ENCODE measurements around the gene SLC45A3. TPM values are rescaled to one million over a fixed set of nuclear protein-coding genes. Genes with fewer than 3 reads are reported as not detected.
"Not testable (repeated sequence)": the region's sequence is repeated elsewhere in the genome, so short reads cannot be mapped to it uniquely, and the experiment has no call there.

Gene SLC45A3, protein sequence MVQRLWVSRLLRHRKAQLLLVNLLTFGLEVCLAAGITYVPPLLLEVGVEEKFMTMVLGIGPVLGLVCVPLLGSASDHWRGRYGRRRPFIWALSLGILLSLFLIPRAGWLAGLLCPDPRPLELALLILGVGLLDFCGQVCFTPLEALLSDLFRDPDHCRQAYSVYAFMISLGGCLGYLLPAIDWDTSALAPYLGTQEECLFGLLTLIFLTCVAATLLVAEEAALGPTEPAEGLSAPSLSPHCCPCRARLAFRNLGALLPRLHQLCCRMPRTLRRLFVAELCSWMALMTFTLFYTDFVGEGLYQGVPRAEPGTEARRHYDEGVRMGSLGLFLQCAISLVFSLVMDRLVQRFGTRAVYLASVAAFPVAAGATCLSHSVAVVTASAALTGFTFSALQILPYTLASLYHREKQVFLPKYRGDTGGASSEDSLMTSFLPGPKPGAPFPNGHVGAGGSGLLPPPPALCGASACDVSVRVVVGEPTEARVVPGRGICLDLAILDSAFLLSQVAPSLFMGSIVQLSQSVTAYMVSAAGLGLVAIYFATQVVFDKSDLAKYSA
- 10 to 100 TPM; 17.9 to 29.6 TPM for total RNA-seq

GRCh38 chr1:205680073-205680851, at the start of gene SLC45A3:
Gene SLC45A3 (minus strand): TSS chr1:205680509. CDS start chr1:205664656, 15,853 bp downstream.
- DNase-seq = peak; percentile 66
- TF ChIP-seq CTCF (IDR thresholded peaks at IDR 0.05) = no peak
- H3K36me3 ChIP-seq = no peaks in the 10 kb centered on the region
- H3K4me3 ChIP-seq = peak within 1 kb of the TSS; percentile 87
- intact Hi-C loops (cut with DNase I) = no loop called here
- peak within 1 kb of the TSS; percentile 83 to 92 for H3K9ac ChIP-seq (ENCODE audit: low read depth in 2 of 2, low read length in 2 of 2)
- peak within 1 kb of the TSS; percentile 67 for H3K27ac ChIP-seq
- no peaks in the 10 kb centered on the region for H3K27me3 ChIP-seq
- peaks cover 7% of the 10 kb centered on the region for H3K4me1 ChIP-seq
- no peaks in the 10 kb centered on the region for H3K9me3 ChIP-seq

GRCh38 chr1:205726619-205727125, 46.4 kb upstream of the SLC45A3 start:
- Histone ChIP-seq H3K9me3 (no peaks in the 10 kb centered on the region), H3K36me3 (no peaks in the 10 kb centered on the region), H3K4me3 (no peak overlapping the region), H3K27me3 (no peaks in the 10 kb centered on the region), H3K27ac (no peak overlapping the region), H3K9ac (ENCODE audit: low read depth in 2 of 2, low read length in 2 of 2) (no peak overlapping the region), H3K4me1 (no peaks in the 10 kb centered on the region)
- TF ChIP-seq CTCF (IDR thresholded peaks at IDR 0.05) = no peak
- no peak for DNase-seq
- intact Hi-C loops (cut with DNase I) = no loop called here

GRCh38 chr1:205725514-205725913, 45.2 kb upstream of the SLC45A3 start:
- Histone ChIP-seq H3K27me3 (no peaks in the 10 kb centered on the region), H3K9ac (ENCODE audit: low read depth in 2 of 2, low read length in 2 of 2) (no peak overlapping the region), H3K36me3 (no peaks in the 10 kb centered on the region), H3K4me1 (no peaks in the 10 kb centered on the region), H3K9me3 (no peaks in the 10 kb centered on the region), H3K4me3 (no peak overlapping the region), H3K27ac (no peak overlapping the region)
- intact Hi-C loops (cut with DNase I) = no loop called here
- DNase-seq = no peak
- no peak for TF ChIP-seq CTCF (IDR thresholded peaks at IDR 0.05)

DNA sequence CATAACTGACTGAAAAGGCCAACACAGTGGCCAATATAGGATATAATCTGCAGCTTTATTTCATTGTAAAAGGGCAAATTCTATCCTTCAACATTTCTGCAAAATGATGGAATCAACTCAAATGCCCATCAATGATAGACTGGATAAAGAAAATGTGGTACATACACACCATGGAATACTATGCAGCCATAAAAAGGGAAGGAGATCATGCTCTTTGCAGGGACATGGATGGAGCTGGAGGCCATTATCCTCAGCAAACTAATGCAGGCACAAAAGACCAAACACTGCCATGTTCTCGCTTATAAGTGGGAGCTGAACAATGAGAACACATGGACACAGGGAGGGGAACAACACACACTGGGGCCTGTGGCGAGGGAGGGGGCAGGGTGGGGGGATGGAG, 40.4 kb upstream of the SLC45A3 start:
- intact Hi-C loops (cut with DNase I); H3K9me3 ChIP-seq; DNase-seq; H3K36me3 ChIP-seq; H3K4me1 ChIP-seq; H3K9ac ChIP-seq (ENCODE audit: low read depth in 2 of 2, low read length in 2 of 2); H3K27ac ChIP-seq; H3K27me3 ChIP-seq; H3K4me3 ChIP-seq: not testable (repeated sequence)

DNA sequence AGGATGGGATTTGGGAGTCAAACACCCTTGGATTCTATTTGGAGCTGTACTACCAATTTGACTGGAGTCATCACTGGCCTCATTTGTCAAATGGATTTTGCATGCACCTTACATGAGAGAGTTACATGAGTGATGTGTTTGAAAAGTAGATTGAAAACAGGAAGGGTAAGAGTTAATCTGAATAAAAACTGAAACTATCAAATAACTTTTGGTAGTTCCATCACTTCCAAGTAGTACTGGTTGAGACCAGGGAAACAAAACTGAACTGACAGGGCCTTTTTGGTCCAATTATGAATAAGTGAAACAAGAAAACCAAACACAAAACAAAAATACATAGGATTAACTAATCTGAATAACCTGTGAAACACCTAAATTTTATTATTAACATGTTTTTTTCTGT, 39.5 kb upstream of the SLC45A3 start:
- Histone ChIP-seq H3K9me3 (no peaks in the 10 kb centered on the region), H3K27me3 (no peaks in the 10 kb centered on the region), H3K4me3 (no peak overlapping the region), H3K36me3 (peaks cover 9% of the 10 kb centered on the region), H3K27ac (no peak overlapping the region), H3K4me1 (peaks cover 4% of the 10 kb centered on the region), H3K9ac (ENCODE audit: low read depth in 2 of 2, low read length in 2 of 2) (no peak overlapping the region)
- no peak for TF ChIP-seq CTCF (IDR thresholded peaks at IDR 0.05)
- DNase-seq = no peak
- intact Hi-C loops (cut with DNase I) = no loop called here
